C4-2B (cell line): Measurements from ENCODE around the gene BRD9.

Experiments
- ZFX ChIP-seq: fragments of 450-650 bp; IDR thresholded peaks from 2 replicates; pipeline ENCODE4 v1.6.1; 2017
- TF ChIP-seq, protein P1 (sequence below): fragments of 450-650 bp; conservative IDR thresholded peaks from 2 replicates; pipeline ENCODE4 v1.5.1; 2017; ENCODE audit warnings: mild to moderate bottlenecking

GRCh38 chr5:873328-873727, 19.3 kb downstream of the BRD9 start:
- TF ChIP-seq, protein P1, sequence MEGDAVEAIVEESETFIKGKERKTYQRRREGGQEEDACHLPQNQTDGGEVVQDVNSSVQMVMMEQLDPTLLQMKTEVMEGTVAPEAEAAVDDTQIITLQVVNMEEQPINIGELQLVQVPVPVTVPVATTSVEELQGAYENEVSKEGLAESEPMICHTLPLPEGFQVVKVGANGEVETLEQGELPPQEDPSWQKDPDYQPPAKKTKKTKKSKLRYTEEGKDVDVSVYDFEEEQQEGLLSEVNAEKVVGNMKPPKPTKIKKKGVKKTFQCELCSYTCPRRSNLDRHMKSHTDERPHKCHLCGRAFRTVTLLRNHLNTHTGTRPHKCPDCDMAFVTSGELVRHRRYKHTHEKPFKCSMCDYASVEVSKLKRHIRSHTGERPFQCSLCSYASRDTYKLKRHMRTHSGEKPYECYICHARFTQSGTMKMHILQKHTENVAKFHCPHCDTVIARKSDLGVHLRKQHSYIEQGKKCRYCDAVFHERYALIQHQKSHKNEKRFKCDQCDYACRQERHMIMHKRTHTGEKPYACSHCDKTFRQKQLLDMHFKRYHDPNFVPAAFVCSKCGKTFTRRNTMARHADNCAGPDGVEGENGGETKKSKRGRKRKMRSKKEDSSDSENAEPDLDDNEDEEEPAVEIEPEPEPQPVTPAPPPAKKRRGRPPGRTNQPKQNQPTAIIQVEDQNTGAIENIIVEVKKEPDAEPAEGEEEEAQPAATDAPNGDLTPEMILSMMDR: no peak
- TF ChIP-seq ZFX: no peak
